NCI-H446 treated with DMSO at 0.1 percent for 48 hours (cell line): Measurements from ENCODE around the gene TOMM40.
A peak's percentile ranks its signal among the peaks of the same experiment; 100 is the strongest.
"Not testable (repeated sequence)": the region's sequence is repeated elsewhere in the genome, so short reads cannot be mapped to it uniquely, and the experiment has no call there.

Experiments used
- DNase-seq: peaks from one replicate; lab custom pipeline; 2025; lab: John Stamatoyannopoulos, UW

The TOMM40 gene

GRCh38 chr19:44897835-44898234, 6.8 kb downstream of the TOMM40 start:
- DNase-seq, result no peak

GRCh38 chr19:44900328-44901244, 9.5 kb downstream of the TOMM40 start:
- DNase-seq, result no peak

- no peak for DNase-seq
These were observed 12.2 kb downstream of the TOMM40 start for GRCh38 chr19:44903216-44903601.

GRCh38 chr19:44903602-44904425, 12.8 kb downstream of the TOMM40 start:
- no peak for DNase-seq

- no peak for DNase-seq
These were observed 13.5 kb downstream of the TOMM40 start for GRCh38 chr19:44904426-44904994.

GRCh38 chr19:44905437-44906160, 14.5 kb downstream of the TOMM40 start, which contains the start of gene APOE:
TSS of gene APOE (plus strand) at chr19:44905796. CDS start at chr19:44906625, 829 bp downstream.
- no peak for DNase-seq

- no peak for DNase-seq
These were observed 16.6 kb downstream of the TOMM40 start for GRCh38 chr19:44907613-44908012.

GRCh38 chr19:44908074-44908835, 17.2 kb downstream of the TOMM40 start:
- DNase-seq, result no peak

- no peak for DNase-seq
These were observed 17.8 kb downstream of the TOMM40 start for GRCh38 chr19:44908836-44909261.

GRCh38 chr19:44909775-44910174, 18.7 kb downstream of the TOMM40 start:
- DNase-seq, result no peak

- not testable (repeated sequence) for DNase-seq
These were observed 20.8 kb downstream of the TOMM40 start for GRCh38 chr19:44911896-44912295.

- peak; percentile 38 for DNase-seq
These were observed 21.8 kb downstream of the TOMM40 start for GRCh38 chr19:44912854-44913253.

GRCh38 chr19:44913512-44914432, 22.7 kb downstream of the TOMM40 start:
- DNase-seq, result not testable (repeated sequence)

GRCh38 chr19:44914433-44915206, 23.6 kb downstream of the TOMM40 start, which contains the start of gene APOC1:
TSS of gene APOC1 (plus strand) at chr19:44914608. CDS start at chr19:44914892, 284 bp downstream.
- DNase-seq, result peak; percentile 76

- no peak for DNase-seq
These were observed 33.2 kb downstream of the TOMM40 start for GRCh38 chr19:44924243-44924725.

GRCh38 chr19:44925114-44925891, 34.2 kb downstream of the TOMM40 start:
- DNase-seq, result no peak

GRCh38 chr19:44926245-44927077, 35.4 kb downstream of the TOMM40 start:
- DNase-seq, result not testable (repeated sequence)
